ENCODE measurements around the gene EIF3J.
"Not testable (repeated sequence)": the region's sequence is repeated elsewhere in the genome, so short reads cannot be mapped to it uniquely, and the experiment has no call there.

The EIF3J gene

GRCh38 chr15:44537735-44538240, 841 bp downstream of the EIF3J start:
- Histone ChIP-seq H3K4me2 (ENCODE audit: low read depth, low read length) (peak overlapping the region; percentile 66), H3K4me3 (ENCODE audit: low read length) (peak overlapping the region; percentile 93), H2AFZ (ENCODE audit: low read length) (peak overlapping the region; percentile 54; the same call in 1 of the 2 replicates), H3K79me2 (ENCODE audit: low read length) (peaks cover 65% of the 10 kb centered on the region), H4K20me1 (ENCODE audit: insufficient read depth, low read length) (no peaks in the 10 kb centered on the region; the same call in 1 of the 2 replicates), H3F3A (ENCODE audit: insufficient read depth, low read length) (peaks cover 23% of the 10 kb centered on the region), H3K36me3 (replicated peaks; ENCODE audit: insufficient read depth, low read length) (no peaks in the 10 kb centered on the region), H3K9ac (ENCODE audit: low read length) (peak overlapping the region; percentile 88), H3K27me3 (replicated peaks; ENCODE audit: insufficient read depth, low read length) (no peaks in the 10 kb centered on the region), H3K9me2 (replicated peaks; ENCODE audit: insufficient read depth, low read length) (no peaks in the 10 kb centered on the region), H3K27ac (ENCODE audit: low read length) (peak overlapping the region; percentile 79), H3K9me3 (replicated peaks; ENCODE audit: insufficient read depth, low read length) (no peaks in the 10 kb centered on the region), H3K4me1 (ENCODE audit: low read length) (peaks cover 10% of the 10 kb centered on the region; the same call in 1 of the 2 replicates)
- no peak for DNase-seq
- TF ChIP-seq EZH2phosphoT487 (IDR thresholded peaks at IDR 0.05; ENCODE audit: low read length): no peak
- TF ChIP-seq CTCF (IDR thresholded peaks at IDR 0.05; ENCODE audit: low read length): no peak
- no peak for TF ChIP-seq EZH2 (optimal IDR thresholded peaks at IDR 0.05; ENCODE audit: low read depth, low read length)

- H3K4me1 ChIP-seq (ENCODE audit: low read length): peaks cover 23% of the 10 kb centered on the region
- H3K27me3 ChIP-seq (replicated peaks; ENCODE audit: insufficient read depth, low read length): no peaks in the 10 kb centered on the region
- H3K36me3 ChIP-seq (replicated peaks; ENCODE audit: insufficient read depth, low read length): no peaks in the 10 kb centered on the region
- no peak overlapping the region for H3K4me2 ChIP-seq (ENCODE audit: low read depth, low read length)
- H4K20me1 ChIP-seq (ENCODE audit: insufficient read depth, low read length): peaks cover 13% of the 10 kb centered on the region
- no peaks in the 10 kb centered on the region for H3K9me3 ChIP-seq (replicated peaks; ENCODE audit: insufficient read depth, low read length)
- TF ChIP-seq EZH2phosphoT487 (IDR thresholded peaks at IDR 0.05; ENCODE audit: low read length): no peak
- TF ChIP-seq EZH2 (optimal IDR thresholded peaks at IDR 0.05; ENCODE audit: low read depth, low read length): no peak
- no peak for TF ChIP-seq CTCF (IDR thresholded peaks at IDR 0.05; ENCODE audit: low read length)
- H3F3A ChIP-seq (ENCODE audit: insufficient read depth, low read length): peaks cover 27% of the 10 kb centered on the region
- no peak overlapping the region for H3K27ac ChIP-seq (ENCODE audit: low read length)
- H3K79me2 ChIP-seq (ENCODE audit: low read length): peaks cover 91% of the 10 kb centered on the region
- H3K9ac ChIP-seq (ENCODE audit: low read length): no peak overlapping the region
- H3K4me3 ChIP-seq (ENCODE audit: low read length): no peak overlapping the region
- no peak for DNase-seq
- H2AFZ ChIP-seq (ENCODE audit: low read length): no peak overlapping the region
- H3K9me2 ChIP-seq (replicated peaks; ENCODE audit: insufficient read depth, low read length): no peaks in the 10 kb centered on the region
Measured at GRCh38 chr15:44541282-44541958, 4.5 kb downstream of the EIF3J start.

- Histone ChIP-seq H2AFZ (ENCODE audit: low read length) (no peak overlapping the region), H4K20me1 (ENCODE audit: insufficient read depth, low read length) (peaks cover 18% of the 10 kb centered on the region), H3F3A (ENCODE audit: insufficient read depth, low read length) (peaks cover 21% of the 10 kb centered on the region), H3K79me2 (ENCODE audit: low read length) (peaks cover 96% of the 10 kb centered on the region), H3K9me3 (replicated peaks; ENCODE audit: insufficient read depth, low read length) (no peaks in the 10 kb centered on the region), H3K36me3 (replicated peaks; ENCODE audit: insufficient read depth, low read length) (no peaks in the 10 kb centered on the region), H3K4me1 (ENCODE audit: low read length) (peaks cover 26% of the 10 kb centered on the region), H3K9ac (ENCODE audit: low read length) (no peak overlapping the region), H3K4me3 (ENCODE audit: low read length) (no peak overlapping the region), H3K27me3 (replicated peaks; ENCODE audit: insufficient read depth, low read length) (no peaks in the 10 kb centered on the region), H3K27ac (ENCODE audit: low read length) (no peak overlapping the region), H3K9me2 (replicated peaks; ENCODE audit: insufficient read depth, low read length) (no peaks in the 10 kb centered on the region), H3K4me2 (ENCODE audit: low read depth, low read length) (no peak overlapping the region)
- no peak for DNase-seq
- no peak for TF ChIP-seq CTCF (IDR thresholded peaks at IDR 0.05; ENCODE audit: low read length)
- no peak for TF ChIP-seq EZH2phosphoT487 (IDR thresholded peaks at IDR 0.05; ENCODE audit: low read length)
- TF ChIP-seq EZH2 (optimal IDR thresholded peaks at IDR 0.05; ENCODE audit: low read depth, low read length): no peak
Measured at GRCh38 chr15:44542596-44542995, 5.6 kb downstream of the EIF3J start.

- H3K9me3 ChIP-seq (replicated peaks; ENCODE audit: insufficient read depth, low read length); H3K36me3 ChIP-seq (replicated peaks; ENCODE audit: insufficient read depth, low read length); H3K9me2 ChIP-seq (replicated peaks; ENCODE audit: insufficient read depth, low read length); H3K27ac ChIP-seq (ENCODE audit: low read length); H3K9ac ChIP-seq (ENCODE audit: low read length); H3K27me3 ChIP-seq (replicated peaks; ENCODE audit: insufficient read depth, low read length); DNase-seq; H2AFZ ChIP-seq (ENCODE audit: low read length); H3K4me3 ChIP-seq (ENCODE audit: low read length): not testable (repeated sequence)
- Histone ChIP-seq H3K4me2 (ENCODE audit: low read depth, low read length) (peak overlapping the region; percentile 60), H3K79me2 (ENCODE audit: low read length) (peaks cover 96% of the 10 kb centered on the region), H3F3A (ENCODE audit: insufficient read depth, low read length) (peaks cover 18% of the 10 kb centered on the region), H3K4me1 (ENCODE audit: low read length) (peaks cover 20% of the 10 kb centered on the region), H4K20me1 (ENCODE audit: insufficient read depth, low read length) (peaks cover 18% of the 10 kb centered on the region)
Measured at GRCh38 chr15:44544745-44545144, 7.8 kb downstream of the EIF3J start.
